ENCODE measurements around the gene ZBTB24. TPM values are rescaled to one million over a fixed set of nuclear protein-coding genes. Genes with fewer than 3 reads are reported as not detected.
A peak's percentile ranks its signal among the peaks of the same experiment; 100 is the strongest.

Gene ZBTB24
- total and polyA plus RNA-seq, 2 of the 13 experiments (the other 11 are each of a cell fraction or from before 2014, with no cell fraction given), result 1.5 to 6.2 TPM

GRCh38 chr6:109454496-109455436, 28.3 kb downstream of the ZBTB24 start (continued):
- peak; percentile 64; the same call in 1 of the 2 replicates for TF ChIP-seq MTERF4 (CRISPR knock-in tag; IDR thresholded peaks at IDR 0.05)
- no peak for TF ChIP-seq AHR (CRISPR knock-in tag; IDR thresholded peaks at IDR 0.05)
- TF ChIP-seq HNF4A (CRISPR knock-in tag; IDR thresholded peaks at IDR 0.05), result peak; percentile 36; the same call in 1 of the 2 replicates
- 0 out of 2 replicates have a peak, but pooled peaks have one; percentile 11 for TF ChIP-seq HNRNPL (IDR thresholded peaks at IDR 0.05; ENCODE audit: low read depth, low read length)
- TF ChIP-seq MYC (CRISPR knock-in tag; IDR thresholded peaks at IDR 0.05; ENCODE audit: borderline replicate concordance), result 0 out of 2 replicates have a peak, but pooled peaks have one; percentile 40
- TF ChIP-seq ISL2 (CRISPR knock-in tag; IDR thresholded peaks at IDR 0.05), result 0 out of 2 replicates have a peak, but pooled peaks have one; percentile 26
- no peak for TF ChIP-seq HNRNPH1 (optimal IDR thresholded peaks at IDR 0.05; ENCODE audit: low read depth, low read length)
- TF ChIP-seq TCF7 (IDR thresholded peaks at IDR 0.05; ENCODE audit: low read depth), result 0 out of 2 replicates have a peak, but pooled peaks have one; percentile 51
- no peak for TF ChIP-seq SRSF9 (IDR thresholded peaks at IDR 0.05; ENCODE audit: borderline replicate concordance, insufficient read depth, low read depth, low read length, poor library complexity, severe bottlenecking)
- no peak for TF ChIP-seq ZNF331 (CRISPR knock-in tag; IDR thresholded peaks at IDR 0.05)
- no peak for TF ChIP-seq ZNF460 (CRISPR knock-in tag; IDR thresholded peaks at IDR 0.05; ENCODE audit: borderline replicate concordance)
- no peak for TF ChIP-seq ZNF446 (CRISPR knock-in tag; IDR thresholded peaks at IDR 0.05)
- TF ChIP-seq NCOA1 (CRISPR knock-in tag; IDR thresholded peaks at IDR 0.05), result no peak
- no peak for TF ChIP-seq KAT8 (CRISPR knock-in tag; IDR thresholded peaks at IDR 0.05)
- 0 out of 2 replicates have a peak, but pooled peaks have one; percentile 46 for TF ChIP-seq ZBTB38 (CRISPR knock-in tag; IDR thresholded peaks at IDR 0.05)
- TF ChIP-seq NFKB2 (CRISPR knock-in tag; IDR thresholded peaks at IDR 0.05; ENCODE audit: borderline replicate concordance), result peak; percentile 20; the same call in 1 of the 2 replicates
- no peak for TF ChIP-seq ZNF691 (CRISPR knock-in tag; IDR thresholded peaks at IDR 0.05; ENCODE audit: borderline replicate concordance, low read depth)
- TF ChIP-seq RFXAP (CRISPR knock-in tag; IDR thresholded peaks at IDR 0.05; ENCODE audit: borderline replicate concordance), result no peak
- TF ChIP-seq ZNF543 (CRISPR knock-in tag; IDR thresholded peaks at IDR 0.05), result no peak
- TF ChIP-seq RFXANK (CRISPR knock-in tag; IDR thresholded peaks at IDR 0.05), result no peak
- TF ChIP-seq KAT7 (CRISPR knock-in tag; IDR thresholded peaks at IDR 0.05; ENCODE audit: borderline replicate concordance), result no peak
- TF ChIP-seq ZBTB33 (CRISPR knock-in tag; IDR thresholded peaks at IDR 0.05), result peak; percentile 73; the same call in 1 of the 2 replicates
- TF ChIP-seq HOXA9 (CRISPR knock-in tag; IDR thresholded peaks at IDR 0.05; ENCODE audit: borderline replicate concordance), result 0 out of 2 replicates have a peak, but pooled peaks have one; percentile 59
- 0 out of 2 replicates have a peak, but pooled peaks have one; percentile 16 for TF ChIP-seq SMAD9 (CRISPR knock-in tag; IDR thresholded peaks at IDR 0.05)
